Breast epithelium (tissue), 3 donors: ENCODE measurements around the gene ULBP2.

Experiments used
- CTCF ChIP-seq, 3 donors: fragments of 450-650 bp; IDR thresholded peaks; one replicate each; pipeline ENCODE4 v1.5.1; 2016 to 2017; ENCODE audit warnings: antibody characterized with exemption in 3 of 3, mild to moderate bottlenecking in 3 of 3, moderate library complexity in 3 of 3
- POLR2A ChIP-seq: fragments of 450-650 bp; IDR thresholded peaks from one replicate; pipeline ENCODE4 v1.6.1; 2016; ENCODE audit warnings: antibody characterized with exemption, mild to moderate bottlenecking, moderate library complexity
- POLR2AphosphoS5 ChIP-seq, 3 donors: sonication (generic); formaldehyde crosslinking; IDR thresholded peaks; one replicate each; pipeline ENCODE4 v1.6.1; 2017; ENCODE audit warnings: antibody characterized with exemption in 3 of 3

- TF ChIP-seq CTCF (IDR thresholded peaks at IDR 0.05) = no peak
- no peak for TF ChIP-seq POLR2A
- no peak for TF ChIP-seq POLR2AphosphoS5 (IDR thresholded peaks at IDR 0.05)
Measured at GRCh38 chr6:149990661-149991471, 49.1 kb downstream of the ULBP2 start.
